Measurements from ENCODE around the gene GAGE12C.
"Not testable (repeated sequence)": the region's sequence is repeated elsewhere in the genome, so short reads cannot be mapped to it uniquely, and the experiment has no call there.

- not testable (repeated sequence) for TF ChIP-seq POLR2AphosphoS5 (IDR thresholded peaks at IDR 0.05; ENCODE audit: low read depth, low read length); POLR2A (IDR thresholded peaks at IDR 0.05; ENCODE audit: low read depth, low read length); TAF1 (IDR thresholded peaks at IDR 0.05; ENCODE audit: borderline replicate concordance, low read depth, low read length)
Measured at GRCh38 chrX:49570100-49570499, 38.1 kb downstream of the GAGE12C start, which contains the start of gene GAGE12G.
